SHP77 treated with DMSO at 0.1 percent for 48 hours (cell line): ENCODE measurements around the gene PTPRH.
"Not testable (repeated sequence)": the region's sequence is repeated elsewhere in the genome, so short reads cannot be mapped to it uniquely, and the experiment has no call there.

ENCODE experiments used
- DNase-seq: peaks from one replicate; lab custom pipeline; 2025; lab: John Stamatoyannopoulos, UW

PTPRH gene

GRCh38 chr19:55158848-55159749 lies 50.2 kb downstream of the PTPRH start:
- DNase-seq = no peak

GRCh38 chr19:55158423-55158822 lies 50.9 kb downstream of the PTPRH start:
- DNase-seq = no peak

DNA sequence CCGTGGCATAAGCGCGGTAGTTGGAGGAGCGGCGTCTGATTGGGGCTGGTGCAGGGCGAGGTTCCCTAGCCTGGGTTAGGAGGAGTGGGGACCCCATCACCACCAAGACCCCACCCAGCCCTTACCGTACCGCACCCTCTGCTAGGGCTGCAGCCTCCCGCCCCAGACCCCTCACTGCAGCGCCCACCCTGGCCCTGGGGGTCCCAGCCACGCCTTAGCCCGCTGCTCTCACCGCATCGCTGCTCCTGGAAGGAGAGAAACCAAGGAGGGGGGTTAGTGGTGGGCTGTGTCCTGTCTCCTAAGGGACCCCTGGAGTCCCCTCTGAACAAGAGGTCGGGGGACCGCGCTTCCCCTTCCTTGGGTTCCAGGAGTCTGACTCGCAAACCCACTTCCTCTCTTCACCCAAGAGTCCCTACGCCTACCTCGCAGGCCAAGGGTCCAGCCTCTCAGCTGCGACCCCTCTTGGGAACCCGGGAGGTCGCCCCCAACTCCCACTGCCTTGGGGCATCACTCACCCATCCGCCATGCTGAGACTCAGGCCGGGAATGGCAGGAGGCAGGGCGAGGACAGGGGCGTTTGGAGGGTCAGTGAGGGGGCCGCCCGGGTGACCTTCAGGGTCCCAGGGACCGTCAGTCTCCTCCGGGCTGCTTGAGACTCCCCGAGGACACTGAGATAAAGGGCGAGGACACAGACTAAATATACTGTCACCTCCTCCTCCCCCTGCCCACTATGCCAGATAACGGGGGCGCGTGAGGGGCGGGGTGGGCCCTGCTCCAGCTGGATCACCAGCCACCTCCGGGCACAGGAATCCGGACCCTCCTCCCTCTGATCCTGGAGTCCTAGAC lies 52.0 kb downstream of the PTPRH start, which contains the start of gene TNNI3:
TNNI3 (minus strand) TSS at position 669 of the 845 bp plus-strand sequence; CDS start at position 526, 143 bp downstream.
- no peak for DNase-seq

- DNase-seq = peak; percentile 91
Observed at GRCh38 chr19:55156202-55157063, 52.9 kb downstream of the PTPRH start.

DNA sequence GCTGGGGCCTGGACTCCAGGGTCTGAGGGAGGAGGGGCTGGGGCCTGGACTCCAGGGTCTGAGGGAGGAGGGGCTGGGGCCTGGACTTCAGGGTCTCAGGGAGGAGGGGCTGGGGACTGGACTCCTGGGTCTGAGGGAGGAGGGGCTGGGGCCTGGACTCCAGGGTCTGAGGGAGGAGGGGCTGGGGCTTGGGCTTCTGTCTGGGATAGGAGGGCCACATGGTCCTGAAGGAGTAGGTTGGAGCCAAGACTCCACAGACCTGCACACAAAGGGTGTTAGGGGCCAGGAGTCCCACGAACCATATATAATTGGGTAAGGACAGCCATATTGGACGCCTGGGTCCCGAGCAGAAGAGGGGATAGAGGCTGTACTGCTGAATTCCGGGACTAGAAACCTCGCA lies 53.5 kb downstream of the PTPRH start:
- DNase-seq = not testable (repeated sequence)

DNA sequence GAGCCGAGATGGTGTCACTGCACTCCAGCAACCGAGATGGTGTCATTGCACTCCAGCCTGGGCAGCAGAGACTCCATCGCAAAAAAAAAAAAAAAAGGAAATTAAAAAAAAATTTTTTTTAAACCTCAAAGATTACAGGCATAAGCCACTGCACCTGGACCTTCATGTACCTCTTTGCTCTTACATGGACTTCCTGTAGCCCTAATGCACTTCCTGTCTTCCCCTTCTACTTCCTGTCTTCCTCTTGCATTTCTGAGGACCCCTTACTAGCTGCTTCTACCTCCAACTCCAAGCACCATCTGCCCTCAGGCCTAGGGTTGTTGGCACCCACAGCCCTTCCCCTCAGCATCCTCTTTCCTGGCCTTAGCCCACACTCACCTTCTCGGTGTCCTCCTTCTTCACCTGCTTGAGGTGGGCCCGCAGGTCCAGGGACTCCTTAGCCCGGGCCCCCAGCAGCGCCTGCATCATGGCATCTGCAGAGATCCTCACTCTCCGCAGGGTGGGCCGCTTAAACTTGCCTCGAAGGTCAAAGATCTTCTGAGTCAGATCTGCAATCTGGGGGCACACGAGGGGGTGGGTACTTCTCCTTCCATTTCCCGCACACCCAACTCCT lies 55.5 kb downstream of the PTPRH start:
- DNase-seq = no peak

DNA sequence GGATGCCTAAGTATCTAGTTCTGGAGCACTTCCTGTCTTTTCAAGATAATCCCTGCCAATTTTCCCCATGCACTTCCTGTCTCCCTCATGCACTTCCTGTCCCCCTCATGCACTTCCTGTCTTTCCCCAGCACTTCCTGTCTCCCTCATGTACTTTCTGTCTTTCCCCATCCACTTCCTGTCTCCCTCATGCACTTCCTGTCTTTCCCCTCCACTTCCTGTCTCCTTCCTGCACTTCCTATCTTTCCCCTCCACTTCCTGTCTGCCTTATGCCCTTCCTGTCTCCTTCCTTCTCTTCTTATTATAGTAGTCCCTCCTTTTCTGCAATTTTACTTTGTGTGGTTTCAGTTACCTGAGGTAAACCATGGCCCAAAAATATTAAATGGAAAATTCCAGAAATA lies 57.3 kb downstream of the PTPRH start:
- DNase-seq = no peak

- DNase-seq = no peak
Observed at GRCh38 chr19:55149078-55150003, 60.0 kb downstream of the PTPRH start, which contains the start of gene TNNT1. Gene TNNT1, minus strand, starts transcription at chr19:55149206. Its CDS starts 2,049 bp downstream, at chr19:55147157.

DNA sequence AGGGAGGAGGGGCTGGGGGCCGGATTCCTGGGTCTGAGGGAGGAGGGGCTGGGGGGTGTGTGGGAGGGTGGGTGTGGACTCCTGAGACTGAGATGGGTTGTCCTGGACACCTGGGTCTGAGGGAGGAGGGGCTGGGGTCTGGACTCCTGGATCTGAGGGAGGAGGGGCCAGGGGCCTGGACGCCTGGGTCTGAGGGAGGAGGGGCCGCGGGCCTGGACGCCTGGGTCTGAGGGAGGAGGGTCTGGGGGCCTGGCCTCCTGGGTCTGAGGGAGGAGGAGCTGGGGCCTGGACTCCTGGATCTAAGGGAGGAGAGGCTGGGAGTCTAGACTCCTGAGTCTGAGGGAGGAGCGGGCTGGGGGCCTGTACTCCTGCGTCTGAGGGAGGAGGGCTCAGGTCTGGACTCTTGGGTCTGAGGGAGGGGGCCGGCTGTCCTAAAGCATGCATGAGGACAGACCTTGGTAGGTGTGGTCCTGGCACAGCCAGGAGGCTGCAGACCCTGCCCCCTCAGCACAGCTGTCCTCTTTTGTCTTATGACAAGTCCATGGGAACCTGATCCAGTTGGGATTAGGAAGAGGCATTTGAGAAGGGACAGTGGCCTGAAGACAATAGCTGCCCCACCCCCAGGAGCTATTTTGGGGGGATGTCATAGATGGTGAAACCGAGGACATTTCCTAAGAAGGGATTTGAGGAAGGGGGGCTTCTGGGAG lies 61.6 kb downstream of the PTPRH start:
- DNase-seq = no peak

DNA sequence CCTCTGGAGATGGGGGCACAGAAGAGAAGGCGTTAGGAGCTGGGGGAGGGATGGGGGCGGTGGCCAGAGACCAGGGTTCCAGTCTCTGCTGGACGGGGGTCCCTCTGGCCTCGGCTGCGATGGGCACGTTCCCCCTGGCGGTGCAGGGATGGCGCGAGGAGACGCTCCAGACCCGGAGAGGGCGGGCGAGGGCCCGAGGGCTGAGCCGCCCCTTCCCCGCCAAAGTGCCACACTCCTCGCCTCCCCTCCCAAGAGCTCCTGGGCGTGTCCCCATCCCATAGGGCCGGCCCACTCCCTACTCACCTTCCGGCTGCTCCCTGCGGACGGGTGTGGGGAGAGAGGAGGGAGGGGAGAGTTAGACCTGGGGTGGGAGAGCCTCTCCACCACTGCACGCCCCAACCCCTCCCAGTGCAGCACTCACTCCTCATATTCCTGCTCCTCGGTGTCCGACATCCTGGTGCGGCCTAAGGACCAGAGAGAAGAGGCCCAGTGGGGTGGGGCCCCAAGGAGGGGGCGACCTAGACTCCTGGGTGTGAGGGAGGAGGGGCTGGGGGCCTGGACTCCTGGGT lies 62.5 kb downstream of the PTPRH start:
- DNase-seq = peak; percentile 30

GRCh38 chr19:55146078-55146704 lies 63.1 kb downstream of the PTPRH start:
- no peak for DNase-seq

DNA sequence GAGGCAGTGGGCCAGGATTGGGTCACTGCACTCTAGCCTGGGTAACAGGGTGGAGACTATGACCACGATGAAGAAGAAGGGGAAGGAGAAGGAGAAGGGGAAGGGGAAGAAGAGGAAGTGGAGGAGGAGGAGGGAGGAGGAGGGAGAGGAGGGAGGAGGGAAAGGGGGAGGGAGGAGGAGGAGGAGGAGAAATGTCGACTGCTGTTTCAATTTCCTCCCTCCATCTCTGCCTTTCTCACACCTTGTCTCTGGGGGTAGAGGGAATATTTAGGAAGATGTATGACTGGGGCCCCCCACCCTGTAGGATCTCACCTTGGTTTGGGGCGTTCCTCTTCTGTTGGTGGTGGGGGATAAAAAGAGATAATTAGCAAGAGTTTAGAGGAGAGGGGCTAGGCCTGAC lies 64.1 kb downstream of the PTPRH start:
- no peak for DNase-seq

GRCh38 chr19:55141696-55142095 lies 67.6 kb downstream of the PTPRH start:
- no peak for DNase-seq

DNA sequence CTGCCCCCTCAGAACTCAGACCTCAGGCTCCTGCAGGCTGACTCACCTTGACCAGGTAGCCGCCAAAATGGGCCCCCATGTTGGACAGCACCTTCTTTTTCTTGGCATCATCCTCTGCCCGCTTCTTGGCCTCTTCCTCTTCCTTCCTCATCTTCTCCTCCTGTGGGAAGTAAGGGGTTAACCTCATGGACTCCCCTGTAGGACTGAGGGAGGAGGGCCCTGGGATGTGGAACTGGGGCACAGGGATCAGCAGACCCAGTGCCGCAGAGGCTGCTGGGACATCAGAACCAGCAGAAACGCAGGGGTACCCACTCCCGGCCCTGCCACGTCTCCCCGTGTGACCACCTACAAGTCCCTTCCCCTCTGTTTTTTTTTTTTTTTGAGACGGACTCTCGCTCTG lies 71.4 kb downstream of the PTPRH start:
- DNase-seq = no peak

DNA sequence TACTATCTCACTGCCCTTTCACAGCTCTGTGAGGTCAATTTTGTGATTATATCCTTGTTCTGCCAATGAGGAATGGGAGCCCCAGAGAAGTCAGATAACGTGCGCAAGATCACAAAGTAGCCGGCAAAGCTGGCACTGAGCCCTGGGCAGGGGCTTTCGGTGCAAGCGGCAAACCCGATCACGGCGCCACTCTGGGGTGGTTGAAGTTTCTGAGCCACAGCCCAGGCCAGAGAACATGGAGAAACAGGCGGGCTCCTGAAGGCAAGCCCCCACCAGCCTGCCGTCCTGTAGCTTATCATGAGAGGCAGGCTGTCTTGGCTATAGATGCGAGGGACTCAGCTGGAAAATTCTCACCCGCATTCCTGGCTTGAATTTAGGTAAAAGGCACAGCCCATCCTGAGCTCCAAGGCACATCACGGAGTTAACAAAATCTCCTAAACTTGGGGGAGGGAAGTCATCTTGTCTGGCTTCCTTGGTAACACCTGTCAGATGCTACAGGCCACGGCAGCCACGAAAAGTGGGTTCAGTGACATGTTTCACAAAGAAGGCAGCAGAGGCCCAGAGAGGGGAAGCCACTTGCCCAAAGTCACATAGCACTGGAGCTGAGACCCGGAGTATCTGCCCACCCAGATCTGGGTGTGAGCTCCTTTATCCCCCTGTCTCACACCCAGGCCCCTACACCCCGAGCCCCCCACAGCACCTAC lies 72.8 kb downstream of the PTPRH start:
- no peak for DNase-seq

DNA sequence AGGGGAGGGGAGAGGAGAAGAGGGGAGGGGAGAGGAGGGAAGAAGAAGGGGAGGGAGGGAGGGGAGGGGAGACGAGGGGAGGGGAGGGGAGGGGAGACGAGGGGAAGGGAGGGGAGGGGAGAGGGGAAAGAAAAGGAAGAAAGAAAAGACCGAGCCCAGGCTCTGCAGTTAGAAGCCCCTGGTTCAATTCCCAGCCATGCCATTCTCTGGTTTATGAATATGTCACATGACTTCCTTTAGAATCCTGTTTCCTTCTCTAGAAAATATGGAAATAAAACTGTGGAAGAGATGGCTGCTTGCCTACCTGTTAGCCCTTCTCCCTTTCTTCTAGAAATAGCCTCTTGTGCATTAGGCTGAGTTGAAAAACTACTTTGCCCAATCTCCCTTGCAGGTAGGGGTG lies 74.6 kb downstream of the PTPRH start:
- no peak for DNase-seq

DNA sequence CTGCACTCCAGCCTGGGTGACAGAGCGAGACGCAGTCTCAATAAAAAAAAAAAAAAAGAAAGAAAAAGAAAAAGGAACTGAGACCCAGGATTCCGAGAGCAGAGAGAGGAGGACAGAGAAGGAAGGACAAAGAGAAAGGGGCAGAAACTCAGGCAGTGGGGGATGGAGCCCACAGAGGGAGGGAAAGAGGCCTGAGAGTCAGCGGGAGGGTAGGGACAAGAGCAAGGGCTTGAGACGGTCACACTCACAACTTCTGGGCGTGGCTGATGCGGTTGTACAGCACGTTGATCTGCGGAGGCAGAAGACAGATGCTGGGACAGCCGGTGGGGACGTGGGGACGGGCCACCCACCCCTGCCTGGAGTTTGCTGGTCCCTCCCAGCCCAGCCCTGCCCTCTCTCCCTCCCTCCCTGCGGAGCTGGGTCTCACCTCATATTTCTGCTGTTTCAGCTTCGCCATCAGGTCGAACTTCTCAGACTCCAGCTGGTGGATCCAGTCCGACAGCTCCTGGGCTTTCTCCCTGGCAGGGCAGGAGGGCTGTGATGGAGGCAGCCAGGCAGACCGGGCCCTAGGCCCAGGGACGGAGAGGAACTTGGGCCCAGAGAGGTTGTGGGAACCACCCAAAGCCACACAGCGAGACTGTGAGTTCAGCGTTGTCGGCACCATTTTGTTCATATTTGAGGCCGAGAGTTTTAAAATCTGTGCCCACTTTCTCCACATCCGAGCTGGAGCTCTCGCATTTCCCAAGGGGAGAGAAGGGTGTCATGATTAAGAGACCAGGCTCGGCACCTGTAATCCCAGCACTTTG lies 75.5 kb downstream of the PTPRH start:
- no peak for DNase-seq
